ENCODE data around the gene SEC16A.

Gene SEC16A

DNA sequence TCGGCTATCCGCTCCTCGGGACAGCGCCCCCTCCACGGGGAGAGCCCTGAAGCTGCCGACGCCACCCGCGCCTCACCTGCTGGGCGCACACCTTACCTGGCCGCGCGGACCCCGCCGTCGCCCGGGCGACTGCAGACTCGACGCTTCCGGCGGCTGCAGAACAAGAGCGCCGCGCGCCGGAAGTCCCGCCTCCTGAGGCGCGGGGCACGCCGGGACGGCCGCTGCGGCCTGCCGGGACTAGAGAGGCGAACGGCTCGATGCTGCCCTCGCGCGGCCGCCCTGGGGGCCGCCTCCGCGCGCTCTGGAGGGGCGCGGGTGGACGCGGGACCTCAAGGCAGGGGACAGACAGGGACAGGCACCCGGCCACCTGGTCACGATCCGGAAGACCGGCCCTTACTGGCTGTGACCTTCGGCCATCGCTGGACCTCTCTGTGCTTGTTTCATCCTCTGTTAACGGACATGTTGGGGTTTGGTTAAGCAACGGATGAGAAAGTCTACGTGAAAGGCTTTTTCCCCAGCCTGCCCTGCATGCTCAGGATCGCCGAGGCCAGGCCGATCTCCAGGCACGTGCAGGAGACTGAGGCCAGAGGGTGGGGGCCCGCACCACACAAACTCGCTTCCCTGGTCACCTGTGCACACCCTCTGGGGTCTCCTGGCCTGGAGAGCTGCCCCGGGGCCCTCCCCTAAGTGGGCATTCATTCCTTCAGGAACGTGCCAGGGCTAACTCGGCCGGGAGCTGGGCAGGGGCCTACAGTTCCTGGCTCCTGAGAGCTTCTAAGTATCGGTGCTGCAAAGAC is 82.6 kb downstream of the SEC16A start, which contains the start of gene SNAPC4:
TSS of gene SNAPC4 (minus strand) at position 133 of the 797 bp plus-strand sequence. CDS start 1,742 bp downstream, outside the sequence.
- TF ChIP-seq, protein P1, sequence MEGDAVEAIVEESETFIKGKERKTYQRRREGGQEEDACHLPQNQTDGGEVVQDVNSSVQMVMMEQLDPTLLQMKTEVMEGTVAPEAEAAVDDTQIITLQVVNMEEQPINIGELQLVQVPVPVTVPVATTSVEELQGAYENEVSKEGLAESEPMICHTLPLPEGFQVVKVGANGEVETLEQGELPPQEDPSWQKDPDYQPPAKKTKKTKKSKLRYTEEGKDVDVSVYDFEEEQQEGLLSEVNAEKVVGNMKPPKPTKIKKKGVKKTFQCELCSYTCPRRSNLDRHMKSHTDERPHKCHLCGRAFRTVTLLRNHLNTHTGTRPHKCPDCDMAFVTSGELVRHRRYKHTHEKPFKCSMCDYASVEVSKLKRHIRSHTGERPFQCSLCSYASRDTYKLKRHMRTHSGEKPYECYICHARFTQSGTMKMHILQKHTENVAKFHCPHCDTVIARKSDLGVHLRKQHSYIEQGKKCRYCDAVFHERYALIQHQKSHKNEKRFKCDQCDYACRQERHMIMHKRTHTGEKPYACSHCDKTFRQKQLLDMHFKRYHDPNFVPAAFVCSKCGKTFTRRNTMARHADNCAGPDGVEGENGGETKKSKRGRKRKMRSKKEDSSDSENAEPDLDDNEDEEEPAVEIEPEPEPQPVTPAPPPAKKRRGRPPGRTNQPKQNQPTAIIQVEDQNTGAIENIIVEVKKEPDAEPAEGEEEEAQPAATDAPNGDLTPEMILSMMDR (IDR thresholded peaks at IDR 0.05; ENCODE audit: insufficient read depth, low read length): peak; percentile 70
- TF ChIP-seq SPI1 (IDR thresholded peaks at IDR 0.05; ENCODE audit: borderline replicate concordance, low read depth) (no peak), GABPA (IDR thresholded peaks at IDR 0.05; ENCODE audit: low read depth) (peak; percentile 90), POLR2AphosphoS5 (IDR thresholded peaks at IDR 0.05; ENCODE audit: low read depth) (peak; percentile 35; the same call in 1 of the 2 replicates)
- TF ChIP-seq, protein P2, sequence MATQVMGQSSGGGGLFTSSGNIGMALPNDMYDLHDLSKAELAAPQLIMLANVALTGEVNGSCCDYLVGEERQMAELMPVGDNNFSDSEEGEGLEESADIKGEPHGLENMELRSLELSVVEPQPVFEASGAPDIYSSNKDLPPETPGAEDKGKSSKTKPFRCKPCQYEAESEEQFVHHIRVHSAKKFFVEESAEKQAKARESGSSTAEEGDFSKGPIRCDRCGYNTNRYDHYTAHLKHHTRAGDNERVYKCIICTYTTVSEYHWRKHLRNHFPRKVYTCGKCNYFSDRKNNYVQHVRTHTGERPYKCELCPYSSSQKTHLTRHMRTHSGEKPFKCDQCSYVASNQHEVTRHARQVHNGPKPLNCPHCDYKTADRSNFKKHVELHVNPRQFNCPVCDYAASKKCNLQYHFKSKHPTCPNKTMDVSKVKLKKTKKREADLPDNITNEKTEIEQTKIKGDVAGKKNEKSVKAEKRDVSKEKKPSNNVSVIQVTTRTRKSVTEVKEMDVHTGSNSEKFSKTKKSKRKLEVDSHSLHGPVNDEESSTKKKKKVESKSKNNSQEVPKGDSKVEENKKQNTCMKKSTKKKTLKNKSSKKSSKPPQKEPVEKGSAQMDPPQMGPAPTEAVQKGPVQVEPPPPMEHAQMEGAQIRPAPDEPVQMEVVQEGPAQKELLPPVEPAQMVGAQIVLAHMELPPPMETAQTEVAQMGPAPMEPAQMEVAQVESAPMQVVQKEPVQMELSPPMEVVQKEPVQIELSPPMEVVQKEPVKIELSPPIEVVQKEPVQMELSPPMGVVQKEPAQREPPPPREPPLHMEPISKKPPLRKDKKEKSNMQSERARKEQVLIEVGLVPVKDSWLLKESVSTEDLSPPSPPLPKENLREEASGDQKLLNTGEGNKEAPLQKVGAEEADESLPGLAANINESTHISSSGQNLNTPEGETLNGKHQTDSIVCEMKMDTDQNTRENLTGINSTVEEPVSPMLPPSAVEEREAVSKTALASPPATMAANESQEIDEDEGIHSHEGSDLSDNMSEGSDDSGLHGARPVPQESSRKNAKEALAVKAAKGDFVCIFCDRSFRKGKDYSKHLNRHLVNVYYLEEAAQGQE (IDR thresholded peaks at IDR 0.05; ENCODE audit: insufficient replicate concordance, low read depth): peak; percentile 45
- H3K27me3 ChIP-seq (ENCODE audit: insufficient read depth, poor library complexity, severe bottlenecking): no peaks in the 10 kb centered on the region
- H3K4me3 ChIP-seq (replicated peaks; ENCODE audit: insufficient read depth, low read length): peak within 1 kb of the TSS; percentile 82
- peak within 1 kb of the TSS; percentile 65 for H3K27ac ChIP-seq (replicated peaks)
- DNase-seq (ENCODE audit: low read depth in 1 of 2, low spot score in 1 of 2): peak; percentile 83 to 84

DNA sequence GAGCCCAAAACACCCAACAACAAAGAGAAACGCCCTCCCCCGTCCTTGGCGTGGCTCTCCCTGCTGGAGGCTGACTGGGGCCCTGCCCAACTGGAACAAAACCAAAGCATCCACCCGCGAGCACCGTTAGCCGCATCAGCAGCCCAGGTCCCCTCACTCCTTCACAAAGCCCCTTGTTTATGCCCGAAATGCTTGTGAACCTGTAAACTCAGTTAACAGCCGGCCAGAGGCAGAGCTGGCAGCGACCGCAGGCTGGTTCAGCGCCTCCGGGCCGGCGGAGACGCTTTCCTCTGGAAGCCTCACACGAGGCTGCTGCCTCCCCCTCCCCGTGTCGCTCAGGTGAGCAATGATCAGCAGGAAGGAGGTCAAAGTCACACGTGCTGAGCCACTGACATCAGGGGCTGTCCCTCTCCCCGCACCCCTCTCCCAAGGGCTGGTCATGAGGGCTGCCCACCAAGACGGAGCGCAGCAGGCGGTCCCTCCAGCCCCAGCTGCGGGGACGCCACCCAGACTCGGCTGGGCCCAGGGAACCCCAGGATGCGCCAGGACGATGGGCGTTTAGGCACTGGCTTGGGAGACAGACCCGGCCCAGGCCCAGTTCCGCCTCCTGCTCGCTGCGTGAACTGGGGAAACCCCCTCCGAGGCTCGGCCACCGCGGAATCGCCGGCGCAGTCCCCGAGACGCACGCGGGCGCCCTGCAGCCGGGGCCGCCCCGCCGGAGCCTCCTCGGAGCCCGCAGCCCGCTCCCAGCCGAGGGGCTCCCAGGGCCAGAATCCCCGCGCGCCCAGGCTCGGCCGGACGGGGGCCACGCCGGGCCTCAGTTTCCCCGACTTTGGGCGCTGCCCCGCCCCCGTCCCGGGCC is 83.4 kb downstream of the SEC16A start:
- TF ChIP-seq GABPA (IDR thresholded peaks at IDR 0.05; ENCODE audit: low read depth) (no peak), POLR2AphosphoS5 (IDR thresholded peaks at IDR 0.05; ENCODE audit: low read depth) (no peak), SPI1 (IDR thresholded peaks at IDR 0.05; ENCODE audit: borderline replicate concordance, low read depth) (no peak)
- TF ChIP-seq, protein P2 (IDR thresholded peaks at IDR 0.05; ENCODE audit: insufficient replicate concordance, low read depth): no peak
- TF ChIP-seq, protein P1 (IDR thresholded peaks at IDR 0.05; ENCODE audit: insufficient read depth, low read length): no peak
- Histone ChIP-seq H3K27me3 (ENCODE audit: insufficient read depth, poor library complexity, severe bottlenecking) (no peaks in the 10 kb centered on the region), H3K4me3 (replicated peaks; ENCODE audit: insufficient read depth, low read length) (peak overlapping the region; percentile 82), H3K27ac (replicated peaks) (peak overlapping the region; percentile 65)
- no peak for DNase-seq (ENCODE audit: low read depth in 1 of 2, low spot score in 1 of 2)

DNA sequence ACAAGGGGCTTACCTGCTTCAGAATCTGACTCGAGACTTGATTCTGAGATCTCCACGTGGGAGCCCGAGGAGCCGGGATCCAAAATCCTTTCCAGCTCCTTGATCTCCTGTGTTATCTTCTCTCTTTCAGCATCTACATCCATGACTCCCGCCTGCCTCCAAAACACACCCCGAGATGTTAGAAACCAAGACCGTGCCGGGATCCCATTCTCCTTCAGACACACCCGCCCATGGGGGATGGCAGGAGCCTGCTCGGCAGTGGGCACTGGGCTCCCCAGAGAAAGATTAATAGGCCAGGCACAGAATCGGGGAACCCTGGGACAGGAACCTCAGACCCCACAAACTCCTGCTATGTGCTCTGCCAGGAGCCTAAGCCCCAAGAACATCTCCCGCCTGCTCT is 84.6 kb downstream of the SEC16A start:
- Histone ChIP-seq H3K27me3 (ENCODE audit: insufficient read depth, poor library complexity, severe bottlenecking) (no peaks in the 10 kb centered on the region), H3K27ac (replicated peaks) (no peak overlapping the region; the same call in 1 of the 2 replicates), H3K4me3 (replicated peaks; ENCODE audit: insufficient read depth, low read length) (peak overlapping the region; percentile 82)
- TF ChIP-seq SPI1 (IDR thresholded peaks at IDR 0.05; ENCODE audit: borderline replicate concordance, low read depth): no peak
- TF ChIP-seq, protein P1 (IDR thresholded peaks at IDR 0.05; ENCODE audit: insufficient read depth, low read length): no peak
- TF ChIP-seq, protein P2 (IDR thresholded peaks at IDR 0.05; ENCODE audit: insufficient replicate concordance, low read depth): no peak
- no peak for TF ChIP-seq GABPA (IDR thresholded peaks at IDR 0.05; ENCODE audit: low read depth)
- no peak for TF ChIP-seq POLR2AphosphoS5 (IDR thresholded peaks at IDR 0.05; ENCODE audit: low read depth)
- DNase-seq (ENCODE audit: low read depth in 1 of 2, low spot score in 1 of 2): no peak
